Body of pancreas (tissue), 4 donors: ENCODE results near the gene AMPH.

Experiments
- CTCF ChIP-seq, 7 experiments: fragments of 450-650 bp in 4 of 7; fragments of 200-600 bp in 3 of 7; sonication (generic) in 3 of 7; IDR thresholded peaks; one replicate each; pipeline ENCODE4 v1.5.1; 2016 to 2019; ENCODE audit warnings: antibody characterized with exemption in 7 of 7
- POLR2A ChIP-seq, 3 donors: fragments of 450-650 bp; IDR thresholded peaks; one replicate each; pipeline ENCODE4 v1.6.1; 2016; ENCODE audit warnings: antibody characterized with exemption in 3 of 3, mild to moderate bottlenecking in 2 of 3

- TF ChIP-seq CTCF (IDR thresholded peaks at IDR 0.05), result no peak
- TF ChIP-seq POLR2A (IDR thresholded peaks at IDR 0.05), result no peak
Observed at GRCh38 chr7:38502848-38503247, 128.3 kb downstream of the AMPH start.
